HCT116 (cell line): ENCODE results near the gene PHF1. TPM values are rescaled to one million over a fixed set of nuclear protein-coding genes. Genes with fewer than 3 reads are reported as not detected.
A peak's percentile ranks its signal among the peaks of the same experiment; 100 is the strongest.

Source experiments
- ATAC-seq: fragments of 200-7000 bp; cut with Tn5 transposase; 2 replicates; pipeline ENCODE4 v1.9.1; 2020; ENCODE audit warnings: mild to moderate bottlenecking, moderate library complexity
- BruUV-seq: library from RNA; stranded (reverse); fragments of 400-500 nt; replicated peaks from 2 replicates; lab custom pipeline; 2021; lab: Mats Ljungman, UMichigan
- CTCF ChIA-PET: fragments of 300-600 bp; sonication (Branson Sonifier 250); formaldehyde crosslinking; loops from one replicate; lab custom pipeline; 2021; ENCODE audit warnings: antibody characterized with exemption; lab: Charles Lee
- POLR2A ChIA-PET: fragments of 300-600, 350-600 bp; sonication (Branson Sonifier 250); formaldehyde crosslinking; loops from one replicate; lab custom pipeline; 2021; ENCODE audit warnings: antibody characterized with exemption; lab: Charles Lee
- RAD21 ChIA-PET, 2 experiments: fragments of 300-600 bp; sonication (Branson Sonifier 250); formaldehyde crosslinking; loops; one replicate each; lab custom pipeline; 2023; ENCODE audit warnings: low total read pairs in 2 of 2; ENCODE audit not compliant: uncharacterized antibody in 2 of 2, unreplicated experiment in 2 of 2, low non-redundant PET in 1 of 2; lab: Charles Lee
- DNase-seq: peaks from one replicate; pipeline ENCODE4 v3.0.0-alpha.2; 2010; ENCODE audit warnings: low read depth, low spot score
- H2AFZ ChIP-seq: fragments of 200-600 bp; shearing (Covaris generic), sonication (generic); 2 replicates; pipeline ENCODE4 v1.6.1; 2017; ENCODE audit warnings: low read depth, mixed run types, mixed read lengths, antibody characterized with exemption, low read length; ENCODE audit not compliant: poor library complexity, severe bottlenecking
- H3K27ac ChIP-seq: 2 replicates; pipeline ENCODE4 v1.5.1; 2012; ENCODE audit warnings: low read depth, low read length
- H3K27me3 ChIP-seq: fragments of 200-600 bp; sonication (generic); 2 replicates; pipeline ENCODE4 v1.6.1; 2016; ENCODE audit warnings: mixed run types, low read length, mixed read lengths; ENCODE audit not compliant: insufficient read depth
- H3K36me3 ChIP-seq, 2 experiments: fragments of 200-500 bp in 1 of 2; fragments of 200-600 bp in 1 of 2; sonication (Bioruptor generic) in 1 of 2; sonication (generic) in 1 of 2; 2 replicates each; pipeline versions ENCODE4 v1.5.1 to v1.6.1; 2014 to 2016; ENCODE audit warnings: low read length in 2 of 2, inconsistent platforms in 1 of 2, mixed read lengths in 1 of 2, mixed run types in 1 of 2; ENCODE audit not compliant: insufficient read depth in 2 of 2, control insufficient read depth in 1 of 2
- H3K4me1 ChIP-seq, 2 experiments: fragments of 200-600 bp in 1 of 2; sonication (generic) in 1 of 2; 2 replicates each; pipeline versions ENCODE4 v1.5.1 to v1.6.1; 2012 to 2017; ENCODE audit warnings: low read length in 2 of 2, inconsistent platforms in 1 of 2, mild to moderate bottlenecking in 1 of 2, mixed read lengths in 1 of 2, mixed run types in 1 of 2, moderate library complexity in 1 of 2; ENCODE audit not compliant: insufficient read depth in 2 of 2, control insufficient read depth in 1 of 2
- H3K4me2 ChIP-seq: fragments of 200-600 bp; sonication (generic); 2 replicates; pipeline ENCODE4 v1.6.1; 2017; ENCODE audit warnings: mixed run types, low read length, mixed read lengths
- H3K4me3 ChIP-seq, 2 experiments: fragments of 200-600 bp in 1 of 2; sonication (generic) in 1 of 2; replicated peaks in 1 of 2; 2 replicates each; pipeline ENCODE4 v1.5.1; 2011 to 2016; ENCODE audit warnings: low read length in 2 of 2, control low read depth in 1 of 2, low read depth in 1 of 2, mild to moderate bottlenecking in 1 of 2, mixed read lengths in 1 of 2, mixed run types in 1 of 2
- H3K79me2 ChIP-seq: fragments of 200-600 bp; sonication (generic); 2 replicates; pipeline ENCODE4 v1.6.1; 2017; ENCODE audit warnings: mild to moderate bottlenecking, mixed run types, low read length, moderate library complexity, mixed read lengths; ENCODE audit not compliant: insufficient read depth
- H3K9ac ChIP-seq: fragments of 200-600 bp; sonication (generic); 2 replicates; pipeline ENCODE4 v1.6.1; 2016; ENCODE audit warnings: low read length, mixed read lengths
- H3K9me2 ChIP-seq: fragments of 200-600 bp; sonication (generic), shearing (Covaris generic); 2 replicates; pipeline ENCODE4 v1.6.1; 2017; ENCODE audit warnings: mixed run types, mild to moderate bottlenecking, moderate library complexity; ENCODE audit not compliant: insufficient read depth
- H3K9me3 ChIP-seq, 2 experiments: fragments of 200-500 bp in 1 of 2; fragments of 200-600 bp in 1 of 2; sonication (Bioruptor generic) in 1 of 2; sonication (generic) in 1 of 2; 2 replicates each; pipeline ENCODE4 v1.6.1; 2014 to 2017; ENCODE audit warnings: low read length in 2 of 2, mixed read lengths in 2 of 2, inconsistent platforms in 1 of 2, low read depth in 1 of 2, mild to moderate bottlenecking in 1 of 2, mixed run types in 1 of 2, moderate library complexity in 1 of 2; ENCODE audit not compliant: control insufficient read depth in 1 of 2, insufficient read depth in 1 of 2
- H4K20me1 ChIP-seq: fragments of 200-600 bp; sonication (generic), shearing (Covaris generic); 2 replicates; pipeline ENCODE4 v1.6.1; 2017; ENCODE audit warnings: mixed run types, mild to moderate bottlenecking, moderate library complexity; ENCODE audit not compliant: insufficient read depth
- CTCF ChIP-seq, 3 experiments: fragments of 200-600 bp in 1 of 3; sonication (generic) in 1 of 3; IDR thresholded peaks in 2 of 3; conservative IDR thresholded peaks in 1 of 3; 2 replicates each; pipeline ENCODE4 v1.5.1; 2012 to 2017; ENCODE audit warnings: low read depth in 2 of 3, low read length in 2 of 3, antibody characterized with exemption in 1 of 3, borderline replicate concordance in 1 of 3, control low read depth in 1 of 3, mild to moderate bottlenecking in 1 of 3, mixed read lengths in 1 of 3, mixed run types in 1 of 3, moderate library complexity in 1 of 3; ENCODE audit not compliant: insufficient read depth in 1 of 3
- FOSL1 ChIP-seq: IDR thresholded peaks from 2 replicates; pipeline ENCODE4 v1.6.1; 2012; ENCODE audit warnings: low read depth
- RAD21 ChIP-seq: IDR thresholded peaks from 2 replicates; pipeline ENCODE4 v1.6.1; 2012; ENCODE audit warnings: low read depth, mild to moderate bottlenecking
- SIN3A ChIP-seq: IDR thresholded peaks from 2 replicates; pipeline ENCODE4 v1.6.1; 2012; ENCODE audit warnings: low read depth
- SRF ChIP-seq: IDR thresholded peaks from 2 replicates; pipeline ENCODE4 v1.6.1; 2012; ENCODE audit warnings: low read depth
- TCF7L2 ChIP-seq: IDR thresholded peaks from 2 replicates; pipeline ENCODE4 v1.7.0; 2011; ENCODE audit warnings: borderline replicate concordance, inconsistent platforms; ENCODE audit not compliant: insufficient read depth, insufficient read length; ENCODE audit errors: extremely low read depth
- YY1 ChIP-seq: IDR thresholded peaks from 2 replicates; pipeline ENCODE4 v1.6.1; 2011; ENCODE audit warnings: low read length, low read depth, moderate library complexity, mild to moderate bottlenecking; ENCODE audit not compliant: insufficient replicate concordance; ENCODE audit errors: extremely low read depth
- ZNF274 ChIP-seq: fragments of 200-500 bp; sonication (Bioruptor generic); IDR thresholded peaks from 2 replicates; pipeline ENCODE4 v1.6.1; 2014; ENCODE audit warnings: mild to moderate bottlenecking, low read depth, low read length, inconsistent platforms
- intact Hi-C: fragments of 100-400 bp; cut with micrococcal nuclease; formaldehyde crosslinking; loops from 2 replicates; pipeline ENCODE4 v1.10.0; 2022
- total RNA-seq: library from RNA; stranded (reverse); gene quantifications from one replicate; pipeline ENCODE4 v1.2.1, GENCODE V29; 2021; ENCODE audit not compliant: unreplicated experiment

The PHF1 gene
- total RNA-seq, 1 experiment from 2014 or later: 40.2 TPM

GRCh38 chr6:33414592-33415271 is 3.9 kb downstream of the PHF1 start:
- no peaks in the 10 kb centered on the region for H4K20me1 ChIP-seq
- H3K79me2 ChIP-seq: peaks cover 38% of the 10 kb centered on the region
- TF ChIP-seq CTCF (IDR thresholded peaks at IDR 0.05 in 2 of 3, conservative IDR thresholded peaks at IDR 0.05 in 1 of 3; ENCODE audit: borderline replicate concordance in 1 of 3, insufficient read depth in 1 of 3, low read depth in 2 of 3, low read length in 2 of 3) (peak in 2 of 3 experiments; percentile 64 to 67; a peak in 4 of 6 replicates), SIN3A (no peak)
- H3K9me3 ChIP-seq: no peaks in the 10 kb centered on the region
- H3K27me3 ChIP-seq: no peaks in the 10 kb centered on the region
- H3K36me3 ChIP-seq: peaks cover 5 to 28% of the 10 kb centered on the region in 2 experiments; a peak in 3 of 4 replicates
- no TSS peak for BruUV-seq
- H3K4me3 ChIP-seq: no peak overlapping the region
- intact Hi-C loops: loop anchor here (5.0 to 10.0 kb wide), 2 partner anchors 117 to 210 kb away; partner anchors contain the start of genes HSD17B8, RGL2, RING1 and RXRB
- ChIA-PET RAD21 (no interaction called here), POLR2A (no interaction called here), CTCF (no interaction called here)
- H2AFZ ChIP-seq: no peak overlapping the region
- H3K27ac ChIP-seq: no peak overlapping the region
- peaks cover 13 to 40% of the 10 kb centered on the region in 2 experiments for H3K4me1 ChIP-seq
- ATAC-seq (no peak), DNase-seq (no peak)
- H3K9ac ChIP-seq: no peak overlapping the region
- no peaks in the 10 kb centered on the region for H3K9me2 ChIP-seq
- no peak overlapping the region for H3K4me2 ChIP-seq

- Histone ChIP-seq H3K27ac (no peak overlapping the region), H3K9me2 (no peaks in the 10 kb centered on the region), H3K4me1 (peaks cover 13 to 36% of the 10 kb centered on the region in 2 experiments), H2AFZ (no peak overlapping the region), H3K36me3 (peaks cover 5 to 28% of the 10 kb centered on the region in 2 experiments; a peak in 3 of 4 replicates), H3K4me2 (peak overlapping the region; percentile 97; the same call in 1 of the 2 replicates), H3K27me3 (no peaks in the 10 kb centered on the region), H3K79me2 (peaks cover 38% of the 10 kb centered on the region), H3K9me3 (no peaks in the 10 kb centered on the region), H3K9ac (no peak overlapping the region), H3K4me3 (no peak overlapping the region), H4K20me1 (no peaks in the 10 kb centered on the region)
- ChIA-PET POLR2A (no interaction called here), RAD21 (no interaction called here), CTCF (no interaction called here)
- intact Hi-C loops: loop anchor here (10.0 kb wide), 1 partner anchor 211 kb away; the partner anchor contains the start of genes HSD17B8, RING1, RXRB and SLC39A7
- no TSS peak for BruUV-seq
- no peak for TF ChIP-seq FOSL1
- no peak for TF ChIP-seq RAD21
- no peak for TF ChIP-seq SRF
- no peak for TF ChIP-seq ZNF274
- TF ChIP-seq YY1: no peak
- TF ChIP-seq TCF7L2: no peak
- ATAC-seq (no peak), DNase-seq (no peak)
These were observed 5.0 kb downstream of the PHF1 start for GRCh38 chr6:33415831-33416230.
